Activated CD8-positive, alpha-beta T cell treated with anti-CD3 and anti-CD28 coated beads for 36 hours (primary cell): ENCODE measurements around the gene LIG1. TPM values are rescaled to one million over a fixed set of nuclear protein-coding genes. Genes with fewer than 3 reads are reported as not detected.

Experiments
- ATAC-seq: fragments of 200-7000 bp; cut with Tn5 transposase; one replicate; pipeline ENCODE4 v1.10.0; 2021; ENCODE audit warnings: mild to moderate bottlenecking, moderate library complexity
- CTCF ChIA-PET: fragments of 350-600 bp; sonication (Branson Sonifier 250); formaldehyde crosslinking; loops from one replicate; lab custom pipeline; 2021; ENCODE audit warnings: antibody characterized with exemption; lab: Charles Lee
- POLR2A ChIA-PET: fragments of 350-600 bp; sonication (Branson Sonifier 250); formaldehyde crosslinking; loops from one replicate; lab custom pipeline; 2021; ENCODE audit warnings: antibody characterized with exemption; lab: Charles Lee
- DNase-seq: peaks from one replicate; pipeline ENCODE4 v3.0.0-alpha.2; 2020
- H3K27ac Mint-ChIP-seq: one replicate; pipeline ENCODE4 v1.8.0; 2021; ENCODE audit warnings: mild to moderate bottlenecking, mixed read lengths
- H3K27me3 Mint-ChIP-seq: one replicate; pipeline ENCODE4 v1.8.0; 2021; ENCODE audit warnings: mixed read lengths
- H3K36me3 Mint-ChIP-seq: one replicate; pipeline ENCODE4 v1.8.0; 2021; ENCODE audit warnings: low read depth, mixed read lengths
- H3K4me1 Mint-ChIP-seq: one replicate; pipeline ENCODE4 v1.8.0; 2021; ENCODE audit warnings: low read depth, mixed read lengths
- H3K4me3 Mint-ChIP-seq: one replicate; pipeline ENCODE4 v1.8.0; 2021; ENCODE audit warnings: mild to moderate bottlenecking, moderate library complexity, mixed read lengths
- H3K9me3 Mint-ChIP-seq: one replicate; pipeline ENCODE4 v1.8.0; 2021; ENCODE audit warnings: mixed read lengths
- intact Hi-C: fragments of 100-400 bp; cut with micrococcal nuclease; formaldehyde crosslinking; loops from one replicate; pipeline ENCODE4 v1.10.0; 2022
- total RNA-seq, 2 experiments: library from RNA; stranded (reverse); gene quantifications; one replicate each; pipeline ENCODE4 v1.2.3, GENCODE V29; 2021
- TF ChIP-seq, protein P1 (sequence below): fragments of 200-600 bp; IDR thresholded peaks from one replicate; pipeline ENCODE4 v1.8.0; 2022; ENCODE audit warnings: antibody characterized with exemption, mild to moderate bottlenecking

Gene LIG1
- total RNA-seq, 2 experiments from 2014 or later, result 181 to 188 TPM

DNA sequence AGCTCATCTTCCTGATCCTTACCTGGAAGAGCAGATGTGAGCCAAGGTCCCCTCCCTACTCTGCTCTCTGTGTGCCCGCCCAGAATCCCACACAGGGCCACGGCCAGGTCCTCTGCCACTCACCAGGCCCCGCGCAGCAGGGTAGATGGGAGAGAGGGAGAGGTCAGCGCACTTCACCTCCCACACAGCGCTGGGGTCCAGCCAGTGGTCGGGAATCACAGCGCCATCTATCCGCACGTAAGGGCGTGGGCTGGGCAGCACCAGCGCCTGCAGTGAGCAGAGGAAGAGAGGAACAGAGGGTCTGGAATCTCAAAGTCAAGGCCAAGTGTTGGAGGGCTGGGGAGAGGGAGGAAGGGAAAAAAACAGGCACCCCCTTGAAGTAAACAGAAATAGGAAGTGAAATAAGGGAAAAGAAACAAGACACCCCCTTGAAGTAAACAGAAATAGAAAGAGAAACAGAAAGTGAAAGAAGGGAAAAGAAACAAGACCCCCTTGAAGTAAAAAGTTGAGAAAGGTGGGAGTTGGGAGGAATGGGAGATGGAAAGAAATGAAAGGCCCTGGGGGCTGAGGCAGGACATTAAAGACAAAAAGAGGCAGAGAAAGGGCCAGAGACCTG, 52.5 kb downstream of the LIG1 start:
- peaks cover 45% of the 10 kb centered on the region for H3K36me3 Mint-ChIP-seq
- H3K9me3 Mint-ChIP-seq, result no peaks in the 10 kb centered on the region
- TF ChIP-seq, protein P1, sequence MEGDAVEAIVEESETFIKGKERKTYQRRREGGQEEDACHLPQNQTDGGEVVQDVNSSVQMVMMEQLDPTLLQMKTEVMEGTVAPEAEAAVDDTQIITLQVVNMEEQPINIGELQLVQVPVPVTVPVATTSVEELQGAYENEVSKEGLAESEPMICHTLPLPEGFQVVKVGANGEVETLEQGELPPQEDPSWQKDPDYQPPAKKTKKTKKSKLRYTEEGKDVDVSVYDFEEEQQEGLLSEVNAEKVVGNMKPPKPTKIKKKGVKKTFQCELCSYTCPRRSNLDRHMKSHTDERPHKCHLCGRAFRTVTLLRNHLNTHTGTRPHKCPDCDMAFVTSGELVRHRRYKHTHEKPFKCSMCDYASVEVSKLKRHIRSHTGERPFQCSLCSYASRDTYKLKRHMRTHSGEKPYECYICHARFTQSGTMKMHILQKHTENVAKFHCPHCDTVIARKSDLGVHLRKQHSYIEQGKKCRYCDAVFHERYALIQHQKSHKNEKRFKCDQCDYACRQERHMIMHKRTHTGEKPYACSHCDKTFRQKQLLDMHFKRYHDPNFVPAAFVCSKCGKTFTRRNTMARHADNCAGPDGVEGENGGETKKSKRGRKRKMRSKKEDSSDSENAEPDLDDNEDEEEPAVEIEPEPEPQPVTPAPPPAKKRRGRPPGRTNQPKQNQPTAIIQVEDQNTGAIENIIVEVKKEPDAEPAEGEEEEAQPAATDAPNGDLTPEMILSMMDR, result no peak
- DNase-seq (no peak), ATAC-seq (no peak)
- ChIA-PET POLR2A (no interaction called here), CTCF (interaction anchor here (0.9 kb wide), 1 partner anchor 15 kb away, joined by 3 read pairs; no protein-coding TSS in a partner anchor)
- peaks cover 15% of the 10 kb centered on the region for H3K4me1 Mint-ChIP-seq
- H3K27ac Mint-ChIP-seq, result peak overlapping the region; percentile 80
- intact Hi-C loops, result no loop called here
- no peak overlapping the region for H3K4me3 Mint-ChIP-seq
- no peaks in the 10 kb centered on the region for H3K27me3 Mint-ChIP-seq

DNA sequence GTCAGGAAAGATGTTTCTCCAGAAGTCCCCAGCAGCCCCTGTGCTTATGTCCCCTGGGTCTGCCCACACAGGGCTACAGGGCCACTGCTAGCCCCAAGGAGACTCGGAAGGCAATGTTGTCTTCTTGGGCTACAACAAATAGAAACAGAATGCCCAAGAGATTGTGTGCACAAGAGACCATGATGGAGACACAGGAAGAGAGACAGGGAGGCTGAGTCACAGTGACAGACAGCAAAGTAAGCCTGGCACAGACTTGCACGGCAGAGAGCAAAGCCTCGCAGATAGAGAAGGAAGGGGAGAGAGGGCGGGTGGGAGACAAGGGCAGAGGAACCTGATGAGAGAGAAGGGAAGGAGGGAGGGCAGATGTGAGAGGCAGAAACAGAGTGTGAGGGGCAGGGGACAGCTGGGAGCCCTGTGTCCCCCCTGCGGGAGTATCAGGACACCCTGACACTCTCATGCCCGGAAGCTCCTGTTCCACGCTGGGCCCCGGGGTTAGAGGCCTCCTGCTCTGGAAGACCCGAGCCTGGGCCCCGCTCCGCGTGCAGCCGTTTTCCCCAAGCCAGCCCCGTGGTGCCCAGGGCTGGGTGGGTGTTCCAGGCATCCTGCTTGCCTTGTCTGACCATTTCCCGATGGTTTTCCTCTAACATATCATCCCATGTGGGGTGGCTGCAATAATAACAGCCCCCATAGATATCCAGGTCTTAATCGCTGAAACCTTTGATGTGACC, 56.8 kb downstream of the LIG1 start:
- Mint-ChIP-seq H3K36me3 (peaks cover 15% of the 10 kb centered on the region), H3K4me1 (peaks cover 12% of the 10 kb centered on the region), H3K27me3 (no peaks in the 10 kb centered on the region), H3K4me3 (no peak overlapping the region), H3K9me3 (no peaks in the 10 kb centered on the region), H3K27ac (no peak overlapping the region)
- DNase-seq (no peak), ATAC-seq (no peak)
- intact Hi-C loops, result no loop called here
- TF ChIP-seq, protein P1, result no peak
- POLR2A ChIA-PET, result no interaction called here
- CTCF ChIA-PET, result no interaction called here

DNA sequence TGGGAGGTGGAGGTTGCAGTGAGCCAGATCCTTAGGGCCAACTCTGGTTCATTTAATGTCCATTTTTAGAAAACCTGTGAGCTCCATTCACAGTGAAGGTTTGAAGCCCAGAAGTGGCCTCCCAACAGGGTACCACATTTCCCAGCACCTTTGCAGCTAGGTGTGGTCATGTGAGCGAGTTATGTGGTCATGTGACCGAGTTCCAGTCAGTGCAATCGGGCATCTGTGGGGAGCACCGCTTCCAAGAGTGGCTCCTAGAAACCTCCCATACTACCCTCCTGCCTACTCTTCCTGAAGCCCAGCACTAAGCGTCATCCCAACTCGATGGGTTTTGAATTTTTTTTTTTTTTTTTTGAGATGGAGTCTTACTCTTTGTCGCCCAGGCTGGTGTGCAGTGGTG, 58.9 kb downstream of the LIG1 start:
- CTCF ChIA-PET, result interaction anchor here (1.5 to 4.1 kb wide), 7 partner anchors 9 to 150 kb away, joined by 4 to 32 read pairs (median 7); no protein-coding TSS in a partner anchor
- H3K4me3 Mint-ChIP-seq, result no peak overlapping the region

DNA sequence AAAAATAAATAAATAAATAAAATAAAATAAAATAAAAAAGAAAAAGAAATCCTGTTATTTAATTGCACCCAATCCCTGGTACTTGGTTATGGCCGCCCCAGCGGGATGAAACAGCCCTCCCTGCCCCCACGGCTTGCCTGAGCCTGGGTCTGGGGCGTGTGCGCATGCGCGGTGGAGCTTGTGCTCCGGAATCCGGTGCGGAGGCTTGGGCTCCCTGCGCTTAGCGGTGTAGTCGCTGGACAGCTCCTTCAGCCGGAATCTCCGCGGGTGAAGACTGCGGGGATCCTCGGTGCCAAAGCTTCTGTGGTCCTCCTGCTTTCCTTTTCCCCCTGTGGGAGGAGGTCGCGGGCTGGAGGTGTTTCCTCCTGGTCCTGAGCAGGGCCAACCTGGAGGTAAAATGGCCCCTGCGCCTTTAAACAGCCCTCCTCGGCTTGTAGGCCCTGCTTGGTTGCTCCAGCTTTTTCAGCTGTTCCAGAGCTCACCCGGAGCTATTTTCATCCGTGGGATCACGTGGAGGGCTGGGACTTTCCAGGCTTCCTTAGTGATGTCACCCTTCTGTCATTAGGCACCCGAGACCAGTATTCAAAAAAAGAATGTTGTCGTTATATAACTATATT, 59.7 kb downstream of the LIG1 start, which contains the start of gene PLA2G4C:
TSS of gene PLA2G4C (minus strand) at position 468 of the 617 bp plus-strand sequence. CDS start 4,288 bp downstream, outside the sequence.
- H3K9me3 Mint-ChIP-seq, result no peaks in the 10 kb centered on the region

More for the DNA sequence above, 58.9 kb downstream of the LIG1 start:
- DNase-seq, result no peak
- peaks cover 5% of the 10 kb centered on the region for H3K4me1 Mint-ChIP-seq
- intact Hi-C loops, result no loop called here
- ATAC-seq, result no peak
- no peak overlapping the region for H3K27ac Mint-ChIP-seq
- H3K9me3 Mint-ChIP-seq, result no peaks in the 10 kb centered on the region
- peaks cover 3% of the 10 kb centered on the region for H3K36me3 Mint-ChIP-seq
- TF ChIP-seq, protein P1, result no peak
- H3K27me3 Mint-ChIP-seq, result no peaks in the 10 kb centered on the region
- POLR2A ChIA-PET, result interaction anchor here (0.6 to 3.1 kb wide), 6 partner anchors 8 to 210 kb away, joined by 3 to 13 read pairs (median 4); a partner anchor contains a TSS

More for the DNA sequence above, 59.7 kb downstream of the LIG1 start, which contains the start of gene PLA2G4C:
- peaks cover 5% of the 10 kb centered on the region for H3K4me1 Mint-ChIP-seq
- peaks cover 3% of the 10 kb centered on the region for H3K36me3 Mint-ChIP-seq
- no peaks in the 10 kb centered on the region for H3K27me3 Mint-ChIP-seq
- H3K4me3 Mint-ChIP-seq, result peak within 1 kb of the TSS; percentile 78
- TF ChIP-seq, protein P1, result no peak
- ATAC-seq, result peak; percentile 87
- peak within 1 kb of the TSS; percentile 85 for H3K27ac Mint-ChIP-seq
- POLR2A ChIA-PET, result interaction anchor here (0.9 to 3.1 kb wide), 7 partner anchors 9 to 211 kb away, joined by 3 to 13 read pairs (median 4); partner anchors contain the start of gene CARD8
- intact Hi-C loops, result no loop called here
- CTCF ChIA-PET, result interaction anchor here (0.5 to 4.1 kb wide), 11 partner anchors 8 to 223 kb away, joined by 3 to 32 read pairs (median 4); no protein-coding TSS in a partner anchor
- peak; percentile 90 for DNase-seq
